Right renal pelvis (tissue), 4 donors: ENCODE data around the gene PPP1R8. TPM values are rescaled to one million over a fixed set of nuclear protein-coding genes. Genes with fewer than 3 reads are reported as not detected.
"Not testable (repeated sequence)": the region's sequence is repeated elsewhere in the genome, so short reads cannot be mapped to it uniquely, and the experiment has no call there.

Experiments
- DNase-seq, 4 donors: peaks; one replicate each; pipeline ENCODE4 v3.0.0-alpha.2; 2013; ENCODE audit warnings: low read depth in 4 of 4, low spot score in 3 of 4, missing footprints in 1 of 4
- polyA plus RNA-seq, 4 donors: library from polyadenylated mRNA; unstranded; fragments of 120-200 nt; gene quantifications; one replicate each; pipeline ENCODE4 v1.2.1, GENCODE V29; 2013; ENCODE audit not compliant: insufficient read length in 4 of 4

PPP1R8 gene
- polyA plus RNA-seq, 4 donors: 53.7 to 61.7 (median 58.1) TPM

DNA sequence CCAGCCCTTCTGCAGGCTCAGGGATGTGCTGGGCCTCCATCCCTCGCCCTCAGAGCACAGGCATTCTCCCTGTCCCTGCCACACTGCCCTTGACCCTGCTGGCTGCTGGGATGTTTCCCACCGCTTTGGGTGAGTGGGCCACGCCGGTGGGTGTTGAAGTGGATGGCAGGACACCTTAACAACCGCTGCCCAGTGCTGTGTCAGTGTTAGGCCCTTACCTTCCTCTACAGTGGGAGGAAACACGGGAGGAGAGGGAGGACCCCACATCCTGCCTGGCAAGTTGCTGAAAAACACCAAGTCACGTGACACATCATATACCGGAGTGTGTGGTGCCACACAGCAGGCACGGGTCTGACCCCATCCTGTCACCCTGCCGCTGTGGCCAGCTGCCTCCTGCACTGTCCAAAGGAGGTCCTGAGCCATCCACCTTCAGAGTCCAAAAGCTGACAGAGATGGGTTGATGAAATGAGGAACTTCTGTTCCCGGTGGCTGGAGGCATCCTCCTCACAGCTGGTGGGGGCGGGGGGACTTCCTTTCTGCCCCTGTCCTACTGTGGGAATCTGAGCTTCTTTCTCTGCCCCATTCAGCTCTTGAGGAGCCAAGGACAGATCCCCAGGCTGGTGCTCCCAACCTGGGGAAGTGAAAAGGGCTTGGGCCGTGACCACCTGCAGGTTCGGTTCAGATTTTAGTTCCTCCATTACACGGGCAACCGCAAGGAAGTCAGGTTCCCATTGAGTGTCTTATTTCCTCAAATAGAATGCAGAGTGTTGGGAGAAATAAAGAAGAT lies 38.5 kb downstream of the PPP1R8 start:
- no peak for DNase-seq

DNA sequence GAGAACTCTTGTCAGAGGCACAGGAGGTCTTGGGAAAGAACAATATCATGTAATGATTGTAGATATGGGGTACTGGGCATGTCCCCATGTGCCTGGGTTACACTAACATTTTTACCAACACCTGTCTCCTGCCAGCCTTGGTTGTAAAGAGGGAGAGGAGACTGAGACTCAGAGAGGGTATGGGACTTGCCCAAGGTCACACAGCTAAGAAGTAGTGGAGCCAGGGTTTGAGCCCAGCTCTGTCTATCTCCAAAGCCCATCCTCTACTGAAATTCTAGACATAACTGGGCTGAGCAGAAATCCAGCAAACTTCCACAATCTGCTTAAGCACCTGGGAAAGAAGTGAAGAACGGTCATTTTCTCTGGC lies 39.1 kb downstream of the PPP1R8 start:
- DNase-seq: no peak

GRCh38 chr1:27871076-27871475 lies 40.5 kb downstream of the PPP1R8 start:
- not testable (repeated sequence) for DNase-seq

DNA sequence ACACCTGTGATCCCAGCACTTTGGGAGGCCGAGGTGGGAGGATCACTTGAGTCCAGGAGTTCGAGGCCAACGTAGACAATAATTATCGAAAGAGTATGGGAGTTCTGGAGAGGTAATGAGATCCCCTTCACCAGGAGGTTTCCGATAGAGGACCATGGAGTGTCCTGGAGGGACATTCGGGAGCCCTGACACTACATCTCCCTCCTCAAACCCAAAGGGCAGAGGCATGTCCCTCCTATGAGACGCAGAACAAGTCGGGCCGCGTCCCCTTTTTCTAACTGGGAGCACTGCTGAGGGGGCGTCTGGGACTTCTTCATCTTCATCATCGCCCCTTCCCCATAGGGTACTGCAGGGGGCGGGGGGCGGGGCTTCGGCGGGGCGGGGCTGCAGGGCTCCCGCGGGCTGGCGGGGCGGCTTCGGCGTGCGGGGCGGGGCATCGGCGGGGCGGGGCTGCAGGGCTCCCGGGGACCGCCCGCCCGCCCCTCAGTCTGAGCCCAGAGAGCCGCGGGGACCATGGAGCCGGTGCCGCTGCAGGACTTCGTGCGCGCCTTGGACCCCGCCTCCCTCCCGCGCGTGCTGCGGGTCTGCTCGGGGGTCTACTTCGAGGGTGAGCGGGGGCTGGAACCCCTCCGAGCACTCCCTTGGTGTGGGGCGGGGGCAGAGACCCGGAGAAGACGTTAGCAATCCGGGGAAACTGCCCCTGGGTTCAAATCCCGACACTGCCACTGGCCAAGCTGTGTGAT lies 41.6 kb downstream of the PPP1R8 start, which contains the start of gene THEMIS2:
Gene THEMIS2 (plus strand): TSS at position 486 of the 743 bp plus-strand sequence. CDS start 28 bp downstream, at position 514.
- DNase-seq: no peak

DNA sequence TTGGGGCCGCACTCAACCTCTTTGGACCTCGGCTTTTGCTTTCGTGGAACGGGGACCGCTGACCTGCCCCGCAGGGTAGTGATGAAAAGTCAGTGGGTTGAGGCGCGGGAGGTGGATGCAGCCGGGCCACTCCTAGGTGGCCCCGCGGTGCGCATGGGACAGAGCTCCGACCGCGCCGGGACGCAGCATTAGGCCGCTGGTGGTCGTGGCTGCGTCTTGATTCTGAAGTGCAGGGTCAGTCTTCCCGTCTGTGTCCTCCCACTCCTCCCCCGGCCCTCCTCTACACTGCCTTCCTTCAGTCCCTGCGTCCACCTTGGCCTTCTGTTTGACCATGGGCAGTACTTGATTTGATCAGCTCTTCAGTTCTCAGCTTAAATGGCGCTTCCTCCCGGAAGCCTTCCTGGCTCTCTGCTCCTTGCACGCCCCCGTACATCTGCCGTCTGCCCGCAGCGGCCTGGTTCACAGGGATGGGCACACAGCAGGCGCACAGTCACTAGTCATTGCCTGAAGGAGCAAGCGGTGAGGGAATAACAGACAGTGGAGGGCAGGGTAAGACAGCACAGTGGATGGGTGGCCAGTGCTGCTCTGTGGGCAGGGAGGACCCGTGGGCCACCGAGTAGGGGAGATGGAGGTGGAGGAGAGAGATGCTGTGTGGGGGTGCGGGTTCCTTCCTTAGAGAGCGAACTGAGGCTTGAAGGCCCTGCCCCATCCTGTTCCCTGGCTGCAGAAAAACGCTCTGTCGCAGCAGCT lies 42.4 kb downstream of the PPP1R8 start:
- no peak for DNase-seq

DNA sequence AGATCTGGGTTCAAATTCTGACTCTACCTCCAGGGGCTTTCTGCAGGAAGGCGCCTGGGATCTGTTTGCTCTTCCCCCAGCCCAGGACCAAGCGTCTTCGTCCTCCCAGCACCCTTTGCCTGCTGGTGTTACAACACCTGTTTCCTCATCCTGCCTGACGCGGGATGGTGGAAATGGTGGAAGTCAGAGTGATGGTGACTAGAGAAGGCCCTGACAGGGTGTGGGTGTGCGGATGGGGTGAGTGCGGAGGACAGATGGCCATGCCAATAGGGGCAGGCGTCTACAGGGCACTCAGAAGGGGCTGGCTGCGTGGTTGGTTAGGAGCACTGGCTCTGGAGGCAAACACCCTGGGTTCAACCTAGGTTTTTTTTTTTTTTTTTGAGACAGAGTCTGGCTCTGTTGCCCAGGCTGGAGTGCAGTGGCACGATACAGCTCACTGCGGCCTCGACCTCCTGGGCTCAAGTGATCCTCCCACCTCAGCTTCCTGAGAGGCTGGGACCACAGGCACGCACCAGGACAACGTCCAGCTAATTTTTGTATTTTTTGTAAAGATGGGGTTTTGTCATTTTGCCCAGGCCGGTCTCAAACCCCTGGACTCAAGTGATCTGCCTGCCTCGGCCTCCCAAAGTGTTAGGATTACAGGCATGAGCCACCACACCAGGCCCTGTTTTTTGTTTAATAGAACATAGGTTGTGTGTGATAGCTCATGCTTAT lies 43.2 kb downstream of the PPP1R8 start:
- no peak for DNase-seq

GRCh38 chr1:27876341-27877114 lies 45.9 kb downstream of the PPP1R8 start:
- DNase-seq: no peak

DNA sequence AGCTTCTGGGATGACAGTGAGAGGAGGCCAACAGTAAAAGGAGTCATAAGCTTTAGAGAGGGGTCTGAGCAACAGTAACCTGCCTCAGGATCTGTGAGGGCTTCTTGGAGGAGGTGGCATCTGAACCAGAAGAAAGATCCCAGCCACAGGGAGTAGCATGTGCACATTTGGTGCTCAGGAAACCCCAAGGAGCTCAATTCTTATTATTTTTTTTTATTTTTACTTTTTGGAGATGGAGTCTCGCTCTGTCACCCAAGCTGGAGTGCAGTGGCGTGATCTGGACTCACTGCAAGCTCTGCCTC lies 46.5 kb downstream of the PPP1R8 start:
- no peak for DNase-seq

- DNase-seq: no peak
Measured at GRCh38 chr1:27878039-27878438, 47.5 kb downstream of the PPP1R8 start.

GRCh38 chr1:27878787-27879335 lies 48.3 kb downstream of the PPP1R8 start:
- DNase-seq: no peak

- DNase-seq: no peak
Measured at GRCh38 chr1:27879374-27880082, 48.9 kb downstream of the PPP1R8 start.

GRCh38 chr1:27882543-27882903 lies 51.9 kb downstream of the PPP1R8 start:
- no peak for DNase-seq

DNA sequence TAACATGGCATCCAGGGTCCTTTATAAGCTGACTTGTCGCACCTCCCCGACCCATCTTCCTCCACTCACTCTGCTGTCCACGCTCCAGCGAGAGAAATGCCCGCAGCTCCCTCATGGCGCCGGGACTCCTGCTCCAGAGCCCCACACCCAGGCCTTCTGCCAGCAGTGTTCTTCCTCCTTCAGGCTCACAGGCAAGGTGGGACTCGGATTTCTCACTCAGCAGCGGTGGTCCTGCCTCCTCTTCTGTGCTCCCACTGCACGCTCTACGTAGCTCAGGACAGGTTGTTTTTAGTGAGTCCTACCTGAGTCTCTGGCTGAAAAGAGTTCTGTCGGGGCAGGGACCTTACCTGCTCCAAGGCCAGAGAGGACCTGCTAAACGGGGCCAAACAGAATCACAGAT lies 53.0 kb downstream of the PPP1R8 start:
- no peak for DNase-seq

DNA sequence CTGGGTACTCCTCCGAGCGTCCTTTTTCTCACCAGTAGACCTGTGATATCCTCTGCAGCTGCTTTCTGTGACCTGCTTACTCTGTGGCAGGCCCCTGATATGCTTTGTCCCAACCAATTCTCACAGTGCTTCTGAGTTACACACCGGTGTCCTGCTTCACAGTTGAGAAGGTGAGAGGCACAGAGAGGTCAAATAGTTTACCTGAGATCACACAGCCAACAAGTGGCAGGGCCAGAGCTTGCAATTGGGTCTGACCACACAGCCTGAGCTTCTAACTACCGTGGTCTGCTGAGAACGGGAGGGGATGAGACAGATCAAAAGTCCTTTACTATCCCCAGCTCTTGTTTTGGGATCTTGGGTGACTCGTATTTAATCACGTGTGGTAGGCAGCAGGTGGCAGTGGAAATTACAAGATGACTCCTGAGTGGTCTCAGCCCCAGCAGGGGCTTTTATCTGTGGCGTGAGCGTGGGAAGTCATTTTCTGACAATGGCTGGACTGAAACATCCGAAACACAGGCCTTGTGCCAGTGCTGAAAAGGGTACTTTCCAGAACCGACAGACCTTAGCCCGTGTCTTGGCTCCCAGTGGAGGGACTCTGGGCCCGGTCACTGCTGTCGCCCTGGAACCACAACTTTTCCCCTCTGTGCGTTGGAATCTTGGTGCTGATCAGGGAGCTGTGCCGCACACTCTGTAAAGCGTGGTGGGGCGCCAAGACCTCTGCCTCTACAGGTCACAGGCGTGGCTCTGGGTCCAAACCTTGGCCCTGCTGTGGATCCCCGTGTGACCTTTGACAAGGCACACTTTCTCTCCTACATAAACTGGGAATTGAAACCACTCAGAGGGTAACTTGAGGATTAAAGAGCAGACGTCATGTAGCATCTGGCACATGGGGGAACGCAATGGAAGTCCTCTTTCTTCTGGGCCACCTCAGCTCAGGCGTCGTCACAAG lies 53.7 kb downstream of the PPP1R8 start:
- DNase-seq: no peak

DNA sequence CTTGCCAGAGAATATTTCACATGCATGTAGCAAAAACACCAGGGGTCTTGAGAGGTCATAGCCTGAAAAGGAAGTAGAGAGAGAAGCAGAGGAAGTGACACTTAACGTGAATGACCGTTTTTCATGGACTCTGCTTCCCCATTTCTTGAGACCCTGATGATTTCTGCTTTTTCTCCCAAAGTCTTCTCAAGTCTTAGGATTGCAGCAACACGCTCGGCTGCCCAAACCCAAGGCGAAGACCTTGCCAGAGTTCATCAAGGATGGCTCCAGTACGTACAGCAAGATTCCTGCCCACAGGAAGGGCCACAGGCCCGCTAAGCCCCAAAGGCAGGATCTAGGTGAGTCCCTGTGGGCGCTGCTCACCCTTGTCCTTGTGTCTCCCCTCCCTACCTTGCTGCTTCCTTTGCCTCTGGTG lies 54.5 kb downstream of the PPP1R8 start:
- no peak for DNase-seq

DNA sequence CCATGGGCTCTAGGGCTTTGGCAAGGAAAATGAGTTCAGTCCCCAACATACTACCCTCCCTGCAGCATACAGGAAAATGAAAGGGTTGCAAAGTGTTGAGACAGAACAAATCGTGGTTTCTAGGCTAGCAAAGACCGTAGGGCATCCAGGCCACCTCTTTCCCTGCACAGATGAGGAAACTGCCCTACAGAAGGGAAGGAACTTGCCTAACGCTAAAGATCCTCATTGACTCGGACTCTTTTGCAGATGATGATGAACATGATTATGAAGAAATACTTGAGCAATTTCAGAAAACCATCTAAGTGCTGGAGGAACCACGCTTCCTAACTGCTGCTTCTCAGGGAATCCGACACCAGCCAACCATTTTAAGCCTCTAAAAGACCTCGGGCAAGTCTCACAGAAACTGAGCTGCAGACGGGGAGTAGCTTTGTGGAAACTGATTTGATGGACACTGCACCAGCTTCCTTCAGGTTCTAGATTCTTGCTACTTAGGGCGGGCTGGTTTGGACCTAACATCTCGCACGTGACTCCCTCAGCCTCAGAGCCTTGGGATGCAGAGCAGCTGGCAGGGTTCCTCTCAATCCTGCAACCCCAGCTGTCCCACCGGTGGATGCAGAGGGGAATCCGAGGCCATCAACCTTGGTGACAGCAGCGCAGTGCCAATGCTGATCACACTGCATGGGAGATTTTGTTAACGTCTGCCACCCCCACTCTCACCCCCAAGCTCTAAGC lies 55.2 kb downstream of the PPP1R8 start:
- DNase-seq: no peak

DNA sequence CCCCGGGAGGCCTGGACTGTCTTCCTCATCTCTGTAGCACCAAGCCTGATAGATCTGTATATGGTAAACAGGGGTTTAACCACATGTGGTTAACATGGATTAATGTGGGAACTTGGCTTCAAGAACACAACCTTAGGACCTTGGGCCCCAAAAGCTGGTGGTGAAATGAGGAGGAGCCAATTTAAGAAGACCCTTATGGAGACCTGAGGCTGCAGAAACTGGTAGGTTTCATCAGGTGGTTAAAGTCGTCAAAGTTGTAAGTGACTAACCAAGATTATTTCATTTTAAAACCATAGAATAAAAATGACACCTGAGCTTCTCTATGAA lies 55.7 kb downstream of the PPP1R8 start:
- DNase-seq: no peak

DNA sequence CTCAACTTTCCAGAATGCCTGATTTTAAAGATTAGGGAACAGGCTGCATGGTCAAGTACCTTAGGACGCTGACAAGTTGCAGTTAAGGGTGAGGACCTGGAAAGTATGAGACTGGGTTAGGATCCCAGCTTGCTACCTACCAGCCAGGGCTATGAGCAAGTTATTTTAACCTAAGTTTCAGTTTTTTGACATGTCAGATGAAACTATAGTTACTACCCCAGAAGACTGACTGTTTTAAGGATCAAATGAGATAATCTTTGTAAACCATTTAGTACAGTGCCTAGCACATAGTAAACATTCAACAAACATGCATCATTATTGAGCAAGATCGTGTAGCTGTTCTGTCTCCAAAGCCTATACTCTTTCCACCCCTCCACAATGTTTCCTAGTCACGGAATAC lies 56.2 kb downstream of the PPP1R8 start:
- no peak for DNase-seq
